Upper lobe of right lung (tissue), 1 donor: Measurements from ENCODE around the gene AP2B1. TPM values are rescaled to one million over a fixed set of nuclear protein-coding genes. Genes with fewer than 3 reads are reported as not detected.

Source experiments
- ATAC-seq: fragments of 200-7000 bp; cut with Tn5 transposase; one replicate; pipeline ENCODE4 v1.9.1; 2020; ENCODE audit warnings: mild to moderate bottlenecking, moderate library complexity
- DNase-seq: peaks from one replicate; pipeline ENCODE4 v3.0.0-alpha.2; 2020
- H3K27ac ChIP-seq: fragments of 200-600 bp; one replicate; pipeline ENCODE4 v1.8.0; 2022
- H3K27me3 ChIP-seq: fragments of 200-600 bp; one replicate; pipeline ENCODE4 v1.8.0; 2022; ENCODE audit warnings: mild to moderate bottlenecking
- H3K36me3 ChIP-seq: fragments of 200-600 bp; one replicate; pipeline ENCODE4 v1.8.0; 2022
- H3K4me1 ChIP-seq: fragments of 200-600 bp; one replicate; pipeline ENCODE4 v1.8.0; 2022
- H3K4me3 ChIP-seq: fragments of 200-600 bp; one replicate; pipeline ENCODE4 v1.8.0; 2022; ENCODE audit warnings: mild to moderate bottlenecking
- H3K9me3 ChIP-seq: fragments of 200-600 bp; one replicate; pipeline ENCODE4 v1.8.0; 2022
- intact Hi-C: fragments of 100-400 bp; cut with DNase I; formaldehyde crosslinking; loops from one replicate; pipeline ENCODE4 v1.11.0; 2022
- total RNA-seq: library from RNA; stranded (reverse); fragmentation: NEBNext Ultra II Directional; extraction: Animal tissue kit (Norgen Biotek cat#: 25700); gene quantifications from one replicate; pipeline ENCODE4 v1.2.1, GENCODE V29; 2021
- TF ChIP-seq, protein P1 (sequence below): fragments of 200-600 bp; IDR thresholded peaks from one replicate; pipeline ENCODE4 v1.8.0; 2022; ENCODE audit warnings: antibody characterized with exemption
- donor health status: DM: no; HTN: yes; CAD: no; lungs with severe emphysema.

Gene AP2B1
- total RNA-seq, 1 donor from 2014 or later: 153 TPM

DNA sequence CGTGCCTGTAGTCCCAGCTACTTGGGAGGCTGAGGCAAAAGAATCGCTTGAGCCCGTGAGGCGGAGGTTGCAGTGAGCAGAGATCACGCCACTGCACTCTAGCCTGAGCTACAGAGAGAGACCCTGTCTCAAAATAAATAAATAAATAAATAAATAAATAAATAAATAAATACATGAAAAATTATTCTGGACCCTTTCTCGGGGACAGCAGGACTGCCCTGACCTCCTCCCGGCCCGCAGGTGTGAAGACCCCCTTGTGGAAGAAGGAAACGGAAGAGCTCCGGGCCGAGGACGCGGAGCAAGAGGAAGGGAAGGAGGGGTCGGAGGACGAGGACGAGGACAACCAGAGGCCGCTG lies 176.6 kb downstream of the AP2B1 start:
- Histone ChIP-seq H3K36me3 (no peaks in the 10 kb centered on the region), H3K4me3 (peak overlapping the region; percentile 59), H3K4me1 (peaks cover 5% of the 10 kb centered on the region), H3K27ac (no peak overlapping the region), H3K27me3 (no peaks in the 10 kb centered on the region), H3K9me3 (no peaks in the 10 kb centered on the region)
- DNase-seq (no peak), ATAC-seq (no peak)
- intact Hi-C loops: no loop called here
- TF ChIP-seq, protein P1, sequence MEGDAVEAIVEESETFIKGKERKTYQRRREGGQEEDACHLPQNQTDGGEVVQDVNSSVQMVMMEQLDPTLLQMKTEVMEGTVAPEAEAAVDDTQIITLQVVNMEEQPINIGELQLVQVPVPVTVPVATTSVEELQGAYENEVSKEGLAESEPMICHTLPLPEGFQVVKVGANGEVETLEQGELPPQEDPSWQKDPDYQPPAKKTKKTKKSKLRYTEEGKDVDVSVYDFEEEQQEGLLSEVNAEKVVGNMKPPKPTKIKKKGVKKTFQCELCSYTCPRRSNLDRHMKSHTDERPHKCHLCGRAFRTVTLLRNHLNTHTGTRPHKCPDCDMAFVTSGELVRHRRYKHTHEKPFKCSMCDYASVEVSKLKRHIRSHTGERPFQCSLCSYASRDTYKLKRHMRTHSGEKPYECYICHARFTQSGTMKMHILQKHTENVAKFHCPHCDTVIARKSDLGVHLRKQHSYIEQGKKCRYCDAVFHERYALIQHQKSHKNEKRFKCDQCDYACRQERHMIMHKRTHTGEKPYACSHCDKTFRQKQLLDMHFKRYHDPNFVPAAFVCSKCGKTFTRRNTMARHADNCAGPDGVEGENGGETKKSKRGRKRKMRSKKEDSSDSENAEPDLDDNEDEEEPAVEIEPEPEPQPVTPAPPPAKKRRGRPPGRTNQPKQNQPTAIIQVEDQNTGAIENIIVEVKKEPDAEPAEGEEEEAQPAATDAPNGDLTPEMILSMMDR: no peak

GRCh38 chr17:35764123-35764991 lies 177.2 kb downstream of the AP2B1 start:
- H3K4me3 ChIP-seq: peak overlapping the region; percentile 59
- no peaks in the 10 kb centered on the region for H3K27me3 ChIP-seq
- ATAC-seq (peak; percentile 97), DNase-seq (peak; percentile 95)
- H3K27ac ChIP-seq: no peak overlapping the region
- no peaks in the 10 kb centered on the region for H3K36me3 ChIP-seq
- H3K9me3 ChIP-seq: no peaks in the 10 kb centered on the region
- intact Hi-C loops: no loop called here
- TF ChIP-seq, protein P1: peak; percentile 95
- peaks cover 5% of the 10 kb centered on the region for H3K4me1 ChIP-seq

GRCh38 chr17:35765086-35765710 lies 178.1 kb downstream of the AP2B1 start:
- ATAC-seq (no peak), DNase-seq (no peak)
- TF ChIP-seq, protein P1: no peak
- no peaks in the 10 kb centered on the region for H3K27me3 ChIP-seq
- no peaks in the 10 kb centered on the region for H3K9me3 ChIP-seq
- no peaks in the 10 kb centered on the region for H3K36me3 ChIP-seq
- intact Hi-C loops: loop anchor here (5.0 kb wide), 1 partner anchor 42 kb away; the partner anchor contains the start of gene TAF15
- H3K27ac ChIP-seq: no peak overlapping the region
- H3K4me3 ChIP-seq: no peak overlapping the region
- H3K4me1 ChIP-seq: peaks cover 5% of the 10 kb centered on the region

DNA sequence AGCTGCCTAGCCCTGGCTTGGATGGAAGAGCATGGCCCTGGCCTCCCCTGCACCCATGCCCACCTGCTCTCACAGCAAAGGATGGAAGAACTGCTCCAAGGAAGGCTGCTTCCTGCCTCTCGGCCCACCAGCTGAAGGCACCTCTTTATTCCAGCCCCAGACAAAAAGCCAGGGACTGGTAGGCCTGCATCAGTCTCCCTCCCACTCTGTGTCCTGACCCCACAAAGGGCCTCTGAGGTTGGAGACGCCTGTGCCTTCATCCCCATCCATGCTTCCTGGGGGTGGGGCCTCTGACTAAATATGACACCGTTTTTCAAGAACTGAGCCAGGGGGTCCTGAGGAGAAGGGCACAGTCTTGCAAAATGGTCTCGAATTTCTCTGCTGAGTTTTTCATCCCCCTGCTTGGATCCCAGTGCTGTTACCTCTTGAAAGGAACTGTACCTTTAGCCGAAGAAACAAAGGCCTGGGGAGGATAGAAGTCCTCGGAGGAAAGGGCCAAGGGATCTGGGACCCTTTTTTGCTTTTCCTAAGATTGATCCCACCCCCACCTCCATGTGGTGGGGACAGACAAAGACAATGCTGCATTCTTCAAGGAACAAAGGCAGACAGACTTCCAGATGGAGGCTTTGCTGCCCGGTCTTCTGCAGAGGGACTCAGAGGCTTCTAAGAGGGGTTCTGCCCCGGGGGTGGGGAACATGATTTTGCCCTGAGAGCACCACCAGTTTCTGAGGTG lies 178.8 kb downstream of the AP2B1 start:
- no peak for ATAC-seq

DNA sequence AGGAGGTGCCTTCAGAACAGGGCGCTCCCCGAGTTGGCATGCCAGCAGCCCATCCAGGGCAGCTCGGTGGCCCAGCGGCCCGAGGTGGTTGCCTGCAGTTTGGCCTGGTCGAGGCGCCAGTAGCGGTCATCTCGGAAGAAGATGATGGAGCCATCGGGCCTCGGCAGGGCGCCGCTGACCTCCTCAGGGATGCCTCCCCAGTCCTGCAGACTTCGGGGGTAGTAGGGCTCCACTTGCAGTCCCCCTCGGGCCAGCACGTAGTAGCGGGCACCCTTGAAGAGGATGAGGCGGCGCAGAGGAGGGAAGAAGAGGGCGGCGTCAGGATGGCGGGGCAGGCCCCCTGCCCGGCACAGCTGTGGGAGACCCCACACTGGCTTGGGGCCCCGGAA lies 179.4 kb downstream of the AP2B1 start:
- no peak for ATAC-seq
- TF ChIP-seq, protein P1: no peak
- intact Hi-C loops: loop anchor here (5.0 kb wide), 1 partner anchor 41 kb away; the partner anchor contains the start of gene TAF15

More for the DNA sequence above, 178.8 kb downstream of the AP2B1 start:
- DNase-seq: no peak
- H3K4me3 ChIP-seq: no peak overlapping the region
- TF ChIP-seq, protein P1: no peak
- intact Hi-C loops: loop anchor here (5.0 kb wide), 1 partner anchor 41 kb away; the partner anchor contains the start of gene TAF15
- no peaks in the 10 kb centered on the region for H3K27me3 ChIP-seq
- peaks cover 5% of the 10 kb centered on the region for H3K4me1 ChIP-seq
- no peaks in the 10 kb centered on the region for H3K36me3 ChIP-seq
- H3K27ac ChIP-seq: no peak overlapping the region
- H3K9me3 ChIP-seq: no peaks in the 10 kb centered on the region

More for the DNA sequence above, 179.4 kb downstream of the AP2B1 start:
- Histone ChIP-seq H3K4me1 (peaks cover 5% of the 10 kb centered on the region), H3K27ac (no peak overlapping the region), H3K9me3 (no peaks in the 10 kb centered on the region), H3K36me3 (no peaks in the 10 kb centered on the region), H3K4me3 (no peak overlapping the region), H3K27me3 (no peaks in the 10 kb centered on the region)
- no peak for DNase-seq
